Liver (tissue), 9 donors: ENCODE measurements around the gene MROH2B. TPM values are rescaled to one million over a fixed set of nuclear protein-coding genes. Genes with fewer than 3 reads are reported as not detected.

Experiments
- DNase-seq: peaks from one replicate; pipeline ENCODE4 v3.0.0-alpha.2; 2017; ENCODE audit warnings: low spot score
- H3K27ac ChIP-seq, 2 donors: one replicate each; pipeline ENCODE4 v1.7.0; 2013; ENCODE audit warnings: inconsistent platforms in 2 of 2, low read length in 2 of 2, control low read depth in 1 of 2, low read depth in 1 of 2, mild to moderate bottlenecking in 1 of 2
- H3K27me3 ChIP-seq, 4 donors: one replicate each; pipeline versions ENCODE4 v1.6.1 to v1.7.0; 2013; ENCODE audit warnings: low read length in 3 of 4, inconsistent platforms in 1 of 4, mild to moderate bottlenecking in 1 of 4, moderate library complexity in 1 of 4; ENCODE audit not compliant: control insufficient read depth in 4 of 4, insufficient read depth in 4 of 4
- H3K36me3 ChIP-seq, 4 donors: one replicate each; pipeline versions ENCODE4 v1.6.1 to v1.7.0; 2013; ENCODE audit warnings: low read length in 3 of 4, mild to moderate bottlenecking in 3 of 4, low read depth in 1 of 4, moderate library complexity in 1 of 4; ENCODE audit not compliant: control insufficient read depth in 4 of 4, insufficient read depth in 3 of 4
- H3K4me1 ChIP-seq, 4 donors: one replicate each; pipeline versions ENCODE4 v1.6.1 to v1.7.0; 2013; ENCODE audit warnings: low read length in 3 of 4, mild to moderate bottlenecking in 3 of 4, moderate library complexity in 1 of 4; ENCODE audit not compliant: control insufficient read depth in 4 of 4, insufficient read depth in 4 of 4
- H3K4me3 ChIP-seq, 3 donors: one replicate each; pipeline versions ENCODE4 v1.6.1 to v1.7.0; 2013; ENCODE audit warnings: low read length in 3 of 3, control low read depth in 1 of 3, low read depth in 1 of 3, mild to moderate bottlenecking in 1 of 3
- H3K9ac ChIP-seq, 2 donors: one replicate each; pipeline ENCODE4 v1.7.0; 2013; ENCODE audit warnings: low read length in 2 of 2, mild to moderate bottlenecking in 2 of 2, moderate library complexity in 2 of 2, control low read depth in 1 of 2, low read depth in 1 of 2
- H3K9me3 ChIP-seq, 4 donors: one replicate each; pipeline versions ENCODE4 v1.6.1 to v1.7.0; 2013; ENCODE audit warnings: low read length in 3 of 4; ENCODE audit not compliant: control insufficient read depth in 4 of 4
- CTCF ChIP-seq: fragments of 150-350 bp; IDR thresholded peaks from 2 replicates; pipeline ENCODE4 v1.5.1; 2017; ENCODE audit warnings: improper control_type of control experiment, low read depth, low read length; ENCODE audit not compliant: missing input control
- EGR1 ChIP-seq, 2 donors: IDR thresholded peaks; 2 replicates each; pipeline ENCODE4 v1.6.1; 2016 to 2018; ENCODE audit warnings: antibody characterized with exemption in 2 of 2, low read depth in 2 of 2
- FOXA2 ChIP-seq: IDR thresholded peaks from 2 replicates; pipeline ENCODE4 v1.6.1; 2016; ENCODE audit warnings: antibody characterized with exemption
- HNF4A ChIP-seq, 2 donors: conservative IDR thresholded peaks; 2 replicates each; pipeline ENCODE4 v1.6.1; 2016; ENCODE audit warnings: antibody characterized with exemption in 2 of 2, mild to moderate bottlenecking in 2 of 2
- JUND ChIP-seq, 2 donors: IDR thresholded peaks; 2 replicates each; pipeline ENCODE4 v1.6.1; 2016; ENCODE audit warnings: antibody characterized with exemption in 2 of 2
- NR2F2 ChIP-seq: IDR thresholded peaks from 2 replicates; pipeline ENCODE4 v1.6.1; 2016; ENCODE audit warnings: antibody characterized with exemption
- RXRA ChIP-seq, 2 donors: IDR thresholded peaks; 2 replicates each; pipeline ENCODE4 v1.6.1; 2017 to 2018; ENCODE audit warnings: antibody characterized with exemption in 2 of 2, mild to moderate bottlenecking in 1 of 2
- SP1 ChIP-seq: IDR thresholded peaks from 2 replicates; pipeline ENCODE4 v1.6.1; 2018; ENCODE audit warnings: antibody characterized with exemption, mild to moderate bottlenecking
- YY1 ChIP-seq: IDR thresholded peaks from 2 replicates; pipeline ENCODE4 v1.6.1; 2016; ENCODE audit warnings: antibody characterized with exemption, mild to moderate bottlenecking
- WGBS: extraction: QIAGEN DNeasy Blood & Tissue Kit; methylation state at CpG from one replicate; pipeline ENCODE4 v1.1.7; 2013; 5-methylcytosine and 5-hydroxymethylcytosine counted together
- polyA plus RNA-seq, 2 donors: library from polyadenylated mRNA; stranded (reverse) in 1 of 2; unstranded in 1 of 2; fragments of 200-250 nt in 1 of 2; fragments of >200 nt in 1 of 2; fragmentation: Nextera tagmentation in 1 of 2; extraction: Ambion mirVana in 1 of 2; gene quantifications; one replicate each; pipeline versions ENCODE4 v1.2.1 to v1.2.3, GENCODE V29; 2013 to 2015
- total RNA-seq, 2 donors: library from RNA; depleted of rRNA; stranded (reverse); fragments of >200 nt; gene quantifications; one replicate each; pipeline ENCODE4 v1.2.3, GENCODE V29; 2014
- TF ChIP-seq, protein P1 (sequence below): IDR thresholded peaks from 2 replicates; pipeline ENCODE4 v1.6.1; 2016; ENCODE audit warnings: antibody characterized with exemption
- TF ChIP-seq, protein P2 (sequence below): IDR thresholded peaks from 2 replicates; pipeline ENCODE4 v1.6.1; 2016; ENCODE audit warnings: antibody characterized with exemption
- TF ChIP-seq, protein P3 (sequence below): IDR thresholded peaks from 2 replicates; pipeline ENCODE4 v1.6.1; 2016; ENCODE audit warnings: antibody characterized with exemption, mild to moderate bottlenecking
- donor health status: healthy.
- donor health status: healthy.
- donor health status: healthy.
- donor health status: healthy.
- donor health status: healthy.

MROH2B gene
- total and polyA plus RNA-seq, 4 donors: under 0.01 to 0.46 (median 0.06) TPM; not detected in 1

GRCh38 chr5:41112486-41113455 lies 41.6 kb upstream of the MROH2B start:
- no peak for DNase-seq
- TF ChIP-seq, protein P1, sequence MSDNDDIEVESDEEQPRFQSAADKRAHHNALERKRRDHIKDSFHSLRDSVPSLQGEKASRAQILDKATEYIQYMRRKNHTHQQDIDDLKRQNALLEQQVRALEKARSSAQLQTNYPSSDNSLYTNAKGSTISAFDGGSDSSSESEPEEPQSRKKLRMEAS: no peak
- TF ChIP-seq YY1 (no peak), CTCF (no peak), HNF4A (conservative IDR thresholded peaks at IDR 0.05) (no peak), JUND (IDR thresholded peaks at IDR 0.05) (no peak), FOXA2 (no peak)
- TF ChIP-seq, protein P2, sequence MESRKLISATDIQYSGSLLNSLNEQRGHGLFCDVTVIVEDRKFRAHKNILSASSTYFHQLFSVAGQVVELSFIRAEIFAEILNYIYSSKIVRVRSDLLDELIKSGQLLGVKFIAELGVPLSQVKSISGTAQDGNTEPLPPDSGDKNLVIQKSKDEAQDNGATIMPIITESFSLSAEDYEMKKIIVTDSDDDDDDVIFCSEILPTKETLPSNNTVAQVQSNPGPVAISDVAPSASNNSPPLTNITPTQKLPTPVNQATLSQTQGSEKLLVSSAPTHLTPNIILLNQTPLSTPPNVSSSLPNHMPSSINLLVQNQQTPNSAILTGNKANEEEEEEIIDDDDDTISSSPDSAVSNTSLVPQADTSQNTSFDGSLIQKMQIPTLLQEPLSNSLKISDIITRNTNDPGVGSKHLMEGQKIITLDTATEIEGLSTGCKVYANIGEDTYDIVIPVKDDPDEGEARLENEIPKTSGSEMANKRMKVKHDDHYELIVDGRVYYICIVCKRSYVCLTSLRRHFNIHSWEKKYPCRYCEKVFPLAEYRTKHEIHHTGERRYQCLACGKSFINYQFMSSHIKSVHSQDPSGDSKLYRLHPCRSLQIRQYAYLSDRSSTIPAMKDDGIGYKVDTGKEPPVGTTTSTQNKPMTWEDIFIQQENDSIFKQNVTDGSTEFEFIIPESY: no peak
- Histone ChIP-seq H3K4me3 (no peak overlapping the region), H3K27ac (no peak overlapping the region), H3K27me3 (no peaks in the 10 kb centered on the region), H3K9ac (no peak overlapping the region), H3K9me3 (no peaks in the 10 kb centered on the region), H3K36me3 (no peaks in the 10 kb centered on the region), H3K4me1 (no peaks in the 10 kb centered on the region)
- 93% methylated on average over 2 of the region's 2 CpGs for WGBS

GRCh38 chr5:41109186-41109585 lies 38.0 kb upstream of the MROH2B start:
- no peak for DNase-seq
- H3K36me3 ChIP-seq: no peaks in the 10 kb centered on the region
- no peaks in the 10 kb centered on the region for H3K27me3 ChIP-seq
- TF ChIP-seq FOXA2 (no peak), RXRA (IDR thresholded peaks at IDR 0.05) (no peak), NR2F2 (no peak), JUND (IDR thresholded peaks at IDR 0.05) (no peak), EGR1 (IDR thresholded peaks at IDR 0.05; ENCODE audit: low read depth in 2 of 2) (no peak), CTCF (no peak), SP1 (no peak)
- TF ChIP-seq, protein P1: no peak
- TF ChIP-seq, protein P3, sequence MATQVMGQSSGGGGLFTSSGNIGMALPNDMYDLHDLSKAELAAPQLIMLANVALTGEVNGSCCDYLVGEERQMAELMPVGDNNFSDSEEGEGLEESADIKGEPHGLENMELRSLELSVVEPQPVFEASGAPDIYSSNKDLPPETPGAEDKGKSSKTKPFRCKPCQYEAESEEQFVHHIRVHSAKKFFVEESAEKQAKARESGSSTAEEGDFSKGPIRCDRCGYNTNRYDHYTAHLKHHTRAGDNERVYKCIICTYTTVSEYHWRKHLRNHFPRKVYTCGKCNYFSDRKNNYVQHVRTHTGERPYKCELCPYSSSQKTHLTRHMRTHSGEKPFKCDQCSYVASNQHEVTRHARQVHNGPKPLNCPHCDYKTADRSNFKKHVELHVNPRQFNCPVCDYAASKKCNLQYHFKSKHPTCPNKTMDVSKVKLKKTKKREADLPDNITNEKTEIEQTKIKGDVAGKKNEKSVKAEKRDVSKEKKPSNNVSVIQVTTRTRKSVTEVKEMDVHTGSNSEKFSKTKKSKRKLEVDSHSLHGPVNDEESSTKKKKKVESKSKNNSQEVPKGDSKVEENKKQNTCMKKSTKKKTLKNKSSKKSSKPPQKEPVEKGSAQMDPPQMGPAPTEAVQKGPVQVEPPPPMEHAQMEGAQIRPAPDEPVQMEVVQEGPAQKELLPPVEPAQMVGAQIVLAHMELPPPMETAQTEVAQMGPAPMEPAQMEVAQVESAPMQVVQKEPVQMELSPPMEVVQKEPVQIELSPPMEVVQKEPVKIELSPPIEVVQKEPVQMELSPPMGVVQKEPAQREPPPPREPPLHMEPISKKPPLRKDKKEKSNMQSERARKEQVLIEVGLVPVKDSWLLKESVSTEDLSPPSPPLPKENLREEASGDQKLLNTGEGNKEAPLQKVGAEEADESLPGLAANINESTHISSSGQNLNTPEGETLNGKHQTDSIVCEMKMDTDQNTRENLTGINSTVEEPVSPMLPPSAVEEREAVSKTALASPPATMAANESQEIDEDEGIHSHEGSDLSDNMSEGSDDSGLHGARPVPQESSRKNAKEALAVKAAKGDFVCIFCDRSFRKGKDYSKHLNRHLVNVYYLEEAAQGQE: no peak
- no peak overlapping the region for H3K4me3 ChIP-seq
- H3K27ac ChIP-seq: no peak overlapping the region
- no peaks in the 10 kb centered on the region for H3K4me1 ChIP-seq
- no peak overlapping the region for H3K9ac ChIP-seq
- no peaks in the 10 kb centered on the region for H3K9me3 ChIP-seq
